ENCODE data around the gene CASP6. TPM values are rescaled to one million over a fixed set of nuclear protein-coding genes. Genes with fewer than 3 reads are reported as not detected.

The CASP6 gene
- total and polyA plus RNA-seq, 2 of the 8 experiments (the other 6 are each of a cell fraction or from before 2014, with no cell fraction given): 29.5 to 35.1 TPM

DNA sequence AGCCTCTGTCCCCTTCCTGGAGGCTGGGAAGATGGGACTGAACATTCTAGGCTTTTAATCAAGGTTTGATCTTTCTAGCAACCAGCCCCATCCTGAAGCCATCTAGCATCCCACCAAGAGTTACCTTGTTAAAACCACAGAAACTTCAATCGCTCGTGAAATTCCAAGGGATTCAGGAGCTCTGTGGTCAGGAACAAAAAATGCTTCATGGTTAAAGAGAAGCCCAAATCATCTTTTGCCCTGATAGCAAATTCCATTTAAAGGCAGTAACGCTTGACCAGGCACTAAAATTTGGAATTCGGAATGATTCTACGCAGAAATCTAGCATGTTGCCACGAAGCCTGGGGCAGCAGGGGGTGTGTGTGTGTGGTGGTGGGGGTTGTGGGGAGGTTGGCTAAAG lies 47.8 kb downstream of the CASP6 start:
- no peak overlapping the region for H3K4me3 ChIP-seq (ENCODE audit: extremely low read depth in 1 of 4, insufficient read depth in 2 of 4, low read depth in 3 of 4, low read length in 4 of 4)
- no peaks in the 10 kb centered on the region for H3K27me3 ChIP-seq (replicated peaks in 1 of 4; ENCODE audit: control insufficient read depth in 3 of 4, extremely low read depth in 1 of 4, insufficient read depth in 3 of 4, low read length in 3 of 4)
- no peak overlapping the region for H3K56ac ChIP-seq (replicated peaks; ENCODE audit: insufficient read length, low read depth, low read length)
- no peak overlapping the region for H3K4me2 ChIP-seq (ENCODE audit: insufficient read depth in 1 of 2, low read depth in 2 of 2, low read length in 2 of 2)
- H3K79me2 ChIP-seq (ENCODE audit: control insufficient read depth in 1 of 2, insufficient read depth in 2 of 2, low read length in 2 of 2): no peaks in the 10 kb centered on the region
- H3K79me1 ChIP-seq (ENCODE audit: low read depth, low read length): no peaks in the 10 kb centered on the region; the same call in 1 of the 2 replicates
- no peak overlapping the region for H2BK12ac ChIP-seq (ENCODE audit: low read depth, low read length)
- no peak overlapping the region for H4K8ac ChIP-seq (ENCODE audit: extremely low read depth, insufficient read depth, low read length)
- no peak overlapping the region for H3K4ac ChIP-seq (replicated peaks; ENCODE audit: insufficient read length, low read depth, low read length)
- H3K14ac ChIP-seq (ENCODE audit: insufficient read length): no peak overlapping the region
- H3K27ac ChIP-seq (ENCODE audit: low read depth, low read length): no peak overlapping the region
- H3K9ac ChIP-seq (replicated peaks in 1 of 4; ENCODE audit: extremely low read depth in 1 of 4, low read depth in 3 of 4, low read length in 3 of 4): no peak overlapping the region
- peaks cover 0 to 3% (median 0%) of the 10 kb centered on the region in 4 experiments; a peak in 2 of 7 replicates for H3K4me1 ChIP-seq (replicated peaks in 1 of 4; ENCODE audit: control insufficient read depth in 3 of 4, insufficient read depth in 4 of 4, low read length in 3 of 4)
- DNase-seq (ENCODE audit: low read depth in 1 of 2, low spot score in 2 of 2) (no peak), FAIRE-seq (no peak)
- no peak overlapping the region for H2AK5ac ChIP-seq (ENCODE audit: low read depth, low read length)
- no peaks in the 10 kb centered on the region for H3K36me3 ChIP-seq (ENCODE audit: control insufficient read depth in 2 of 4, insufficient read depth in 4 of 4, low read length in 3 of 4)
- WGBS, 2 experiments (ENCODE audit: extremely low coverage in 1 of 2, insufficient coverage in 1 of 2, insufficient read length in 1 of 2, insufficient replicate concordance in 2 of 2, low coverage in 1 of 2, low lambda C conversion rate in 2 of 2, missing lambda C conversion rate in 1 of 2): 63% methylated on average over 6 of the region's 6 CpGs; no CpG with 5 or more reads in 1 of the 2 experiments
- H4K91ac ChIP-seq (replicated peaks; ENCODE audit: insufficient read length, low read length): no peak overlapping the region
- POLR2A ChIA-PET (ENCODE audit: partially characterized antibody): interaction anchor here (0.6 to 1.6 kb wide), 2 partner anchors 9 to 176 kb away, joined by 3 to 4 read pairs; no protein-coding TSS in a partner anchor
- CTCF ChIA-PET (ENCODE audit: partially characterized antibody): interaction anchor here (1.0 to 1.8 kb wide), 5 partner anchors 9 to 171 kb away, joined by 3 to 4 read pairs (median 4); no protein-coding TSS in a partner anchor
- H4K5ac ChIP-seq (ENCODE audit: insufficient read length, low read depth, low read length): no peak overlapping the region
- TF ChIP-seq YY1 (IDR thresholded peaks at IDR 0.05; ENCODE audit: low read depth, low read length): no peak
- TF ChIP-seq, protein P1, sequence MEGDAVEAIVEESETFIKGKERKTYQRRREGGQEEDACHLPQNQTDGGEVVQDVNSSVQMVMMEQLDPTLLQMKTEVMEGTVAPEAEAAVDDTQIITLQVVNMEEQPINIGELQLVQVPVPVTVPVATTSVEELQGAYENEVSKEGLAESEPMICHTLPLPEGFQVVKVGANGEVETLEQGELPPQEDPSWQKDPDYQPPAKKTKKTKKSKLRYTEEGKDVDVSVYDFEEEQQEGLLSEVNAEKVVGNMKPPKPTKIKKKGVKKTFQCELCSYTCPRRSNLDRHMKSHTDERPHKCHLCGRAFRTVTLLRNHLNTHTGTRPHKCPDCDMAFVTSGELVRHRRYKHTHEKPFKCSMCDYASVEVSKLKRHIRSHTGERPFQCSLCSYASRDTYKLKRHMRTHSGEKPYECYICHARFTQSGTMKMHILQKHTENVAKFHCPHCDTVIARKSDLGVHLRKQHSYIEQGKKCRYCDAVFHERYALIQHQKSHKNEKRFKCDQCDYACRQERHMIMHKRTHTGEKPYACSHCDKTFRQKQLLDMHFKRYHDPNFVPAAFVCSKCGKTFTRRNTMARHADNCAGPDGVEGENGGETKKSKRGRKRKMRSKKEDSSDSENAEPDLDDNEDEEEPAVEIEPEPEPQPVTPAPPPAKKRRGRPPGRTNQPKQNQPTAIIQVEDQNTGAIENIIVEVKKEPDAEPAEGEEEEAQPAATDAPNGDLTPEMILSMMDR (IDR thresholded peaks at IDR 0.05; ENCODE audit: control extremely low read depth in 1 of 3, insufficient read depth in 1 of 3, low read depth in 1 of 3, low read length in 3 of 3): no peak
- no peak for TF ChIP-seq TCF12 (IDR thresholded peaks at IDR 0.05; ENCODE audit: low read depth, low read length)
- no peak for TF ChIP-seq TBP (IDR thresholded peaks at IDR 0.05; ENCODE audit: low read depth, low read length)
- no peak for TF ChIP-seq KDM5A (IDR thresholded peaks at IDR 0.05; ENCODE audit: low read length)
- TF ChIP-seq BRCA1 (IDR thresholded peaks at IDR 0.05; ENCODE audit: low read depth, low read length): no peak
- TF ChIP-seq MAFK (IDR thresholded peaks at IDR 0.05; ENCODE audit: low read depth, low read length): no peak
- no peak for TF ChIP-seq CHD1 (IDR thresholded peaks at IDR 0.05; ENCODE audit: low read depth, low read length)
- TF ChIP-seq SP1 (IDR thresholded peaks at IDR 0.05; ENCODE audit: low read depth, low read length): no peak
- no peak for TF ChIP-seq CTBP2 (IDR thresholded peaks at IDR 0.05; ENCODE audit: borderline replicate concordance, insufficient read depth, insufficient read length, low read length)
- TF ChIP-seq POLR2A (IDR thresholded peaks at IDR 0.05; ENCODE audit: control extremely low read depth in 1 of 2, low read depth in 2 of 2, low read length in 2 of 2): no peak
- no peak for TF ChIP-seq PHF8 (conservative IDR thresholded peaks at IDR 0.05; ENCODE audit: low read depth, low read length)
- TF ChIP-seq, protein P2, sequence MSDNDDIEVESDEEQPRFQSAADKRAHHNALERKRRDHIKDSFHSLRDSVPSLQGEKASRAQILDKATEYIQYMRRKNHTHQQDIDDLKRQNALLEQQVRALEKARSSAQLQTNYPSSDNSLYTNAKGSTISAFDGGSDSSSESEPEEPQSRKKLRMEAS (IDR thresholded peaks at IDR 0.05): no peak
- no peak overlapping the region for H2BK120ac ChIP-seq (replicated peaks; ENCODE audit: low read depth, low read length)
- no peak overlapping the region for H2BK5ac ChIP-seq (ENCODE audit: low read depth, low read length)
- H3K9me3 ChIP-seq (ENCODE audit: insufficient read depth in 2 of 2, low read depth in 1 of 2, low read length in 1 of 2): no peaks in the 10 kb centered on the region
- no peak overlapping the region for H2BK15ac ChIP-seq (ENCODE audit: low read length)
- no peak overlapping the region for H2AFZ ChIP-seq (ENCODE audit: low read length)
- no peak overlapping the region for H3K18ac ChIP-seq (ENCODE audit: extremely low read depth, low read length)
- no peak overlapping the region for H2BK20ac ChIP-seq (ENCODE audit: low read length)
- H3K23me2 ChIP-seq (ENCODE audit: low read depth, low read length): no peaks in the 10 kb centered on the region
- H4K20me1 ChIP-seq (replicated peaks in 1 of 2; ENCODE audit: control insufficient read depth in 1 of 2, insufficient read depth in 2 of 2, low read length in 2 of 2): no peaks in the 10 kb centered on the region
- no peak overlapping the region for H3K23ac ChIP-seq (ENCODE audit: insufficient read length)
